SK-N-MC (cell line): Measurements from ENCODE around the gene DOCK1.

Experiments used
- EZH2 ChIP-seq: fragments of 200-600 bp; sonication (generic); IDR thresholded peaks from one replicate; pipeline ENCODE4 v1.6.1; 2017; ENCODE audit warnings: antibody characterized with exemption
- POLR2AphosphoS5 ChIP-seq: IDR thresholded peaks from 2 replicates; pipeline ENCODE4 v1.6.1; 2012; ENCODE audit warnings: mild to moderate bottlenecking, low read depth, low read length, borderline replicate concordance

DNA sequence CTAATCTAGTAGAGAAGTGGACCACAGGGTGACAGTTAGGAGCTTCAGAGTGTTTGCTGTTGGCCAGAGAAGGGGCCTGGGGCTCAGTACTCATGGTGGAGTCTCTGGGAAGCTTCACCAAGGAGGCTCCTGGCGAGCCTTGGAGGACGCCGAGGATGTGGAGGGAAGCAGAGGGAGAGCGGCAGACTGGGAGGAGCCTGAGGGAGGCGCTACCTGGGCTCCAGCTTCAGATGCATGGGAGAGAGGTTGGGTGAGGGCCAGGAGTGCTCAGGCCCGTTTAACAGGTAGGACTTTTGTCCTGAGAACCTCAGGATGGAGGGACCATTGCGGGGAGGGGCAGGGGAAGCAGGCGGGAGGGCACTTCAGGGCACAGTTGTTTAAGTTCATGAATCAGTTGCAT lies 24.2 kb downstream of the DOCK1 start:
- TF ChIP-seq EZH2: no peak
- TF ChIP-seq POLR2AphosphoS5: no peak
